ENCODE results near the gene LNX2.

Gene LNX2

GRCh38 chr13:27534108-27534980, 86.0 kb downstream of the LNX2 start:
- no peak overlapping the region for H3K4me3 ChIP-seq (ENCODE audit: low read depth, low read length)
- TF ChIP-seq CTCF (IDR thresholded peaks at IDR 0.05; ENCODE audit: low read depth, low read length): no peak
- in situ Hi-C loops (cut with HindIII; ENCODE audit: low sequenced_read_pairs): no loop called here
- no peak for DNase-seq (ENCODE audit: low read depth, low spot score)

DNA sequence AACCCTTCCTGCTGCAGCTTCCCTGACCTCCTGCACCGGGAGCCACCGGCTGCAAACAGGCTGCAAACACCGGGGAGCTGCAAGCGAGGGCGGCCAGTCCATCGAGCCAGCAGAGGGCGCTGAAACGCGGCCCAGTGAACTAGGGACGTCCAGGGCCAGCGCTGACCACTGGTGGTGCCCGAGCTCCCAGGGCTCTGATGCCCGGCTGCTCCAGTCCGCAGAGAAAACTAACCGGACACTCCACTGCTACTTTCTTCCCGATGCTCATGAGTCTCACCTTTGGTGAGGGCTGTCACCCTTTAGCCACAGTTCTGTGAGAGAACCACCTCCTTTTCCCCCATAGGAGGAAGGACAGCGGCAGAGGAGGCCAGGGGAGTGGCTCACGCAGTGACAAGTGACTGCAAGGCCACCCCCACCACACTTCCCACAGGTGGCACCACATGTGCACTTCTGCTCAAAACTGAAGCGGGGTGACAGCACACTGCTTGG, 87.1 kb downstream of the LNX2 start:
- peak; percentile 69 for DNase-seq (ENCODE audit: low read depth, low spot score)
- peak; percentile 99 for TF ChIP-seq CTCF (IDR thresholded peaks at IDR 0.05; ENCODE audit: low read depth, low read length)
- in situ Hi-C loops (cut with HindIII; ENCODE audit: low sequenced_read_pairs): no loop called here
- no peak overlapping the region for H3K4me3 ChIP-seq (ENCODE audit: low read depth, low read length)

GRCh38 chr13:27528908-27529307, 91.4 kb downstream of the LNX2 start:
- DNase-seq (ENCODE audit: low read depth, low spot score): no peak
- no peak overlapping the region for H3K4me3 ChIP-seq (ENCODE audit: low read depth, low read length)
- no peak for TF ChIP-seq CTCF (IDR thresholded peaks at IDR 0.05; ENCODE audit: low read depth, low read length)
- in situ Hi-C loops (cut with HindIII; ENCODE audit: low sequenced_read_pairs): no loop called here

GRCh38 chr13:27526516-27526915, 93.8 kb downstream of the LNX2 start:
- TF ChIP-seq CTCF (IDR thresholded peaks at IDR 0.05; ENCODE audit: low read depth, low read length): no peak
- DNase-seq (ENCODE audit: low read depth, low spot score): no peak
- no peak overlapping the region for H3K4me3 ChIP-seq (ENCODE audit: low read depth, low read length)
- in situ Hi-C loops (cut with HindIII; ENCODE audit: low sequenced_read_pairs): no loop called here

DNA sequence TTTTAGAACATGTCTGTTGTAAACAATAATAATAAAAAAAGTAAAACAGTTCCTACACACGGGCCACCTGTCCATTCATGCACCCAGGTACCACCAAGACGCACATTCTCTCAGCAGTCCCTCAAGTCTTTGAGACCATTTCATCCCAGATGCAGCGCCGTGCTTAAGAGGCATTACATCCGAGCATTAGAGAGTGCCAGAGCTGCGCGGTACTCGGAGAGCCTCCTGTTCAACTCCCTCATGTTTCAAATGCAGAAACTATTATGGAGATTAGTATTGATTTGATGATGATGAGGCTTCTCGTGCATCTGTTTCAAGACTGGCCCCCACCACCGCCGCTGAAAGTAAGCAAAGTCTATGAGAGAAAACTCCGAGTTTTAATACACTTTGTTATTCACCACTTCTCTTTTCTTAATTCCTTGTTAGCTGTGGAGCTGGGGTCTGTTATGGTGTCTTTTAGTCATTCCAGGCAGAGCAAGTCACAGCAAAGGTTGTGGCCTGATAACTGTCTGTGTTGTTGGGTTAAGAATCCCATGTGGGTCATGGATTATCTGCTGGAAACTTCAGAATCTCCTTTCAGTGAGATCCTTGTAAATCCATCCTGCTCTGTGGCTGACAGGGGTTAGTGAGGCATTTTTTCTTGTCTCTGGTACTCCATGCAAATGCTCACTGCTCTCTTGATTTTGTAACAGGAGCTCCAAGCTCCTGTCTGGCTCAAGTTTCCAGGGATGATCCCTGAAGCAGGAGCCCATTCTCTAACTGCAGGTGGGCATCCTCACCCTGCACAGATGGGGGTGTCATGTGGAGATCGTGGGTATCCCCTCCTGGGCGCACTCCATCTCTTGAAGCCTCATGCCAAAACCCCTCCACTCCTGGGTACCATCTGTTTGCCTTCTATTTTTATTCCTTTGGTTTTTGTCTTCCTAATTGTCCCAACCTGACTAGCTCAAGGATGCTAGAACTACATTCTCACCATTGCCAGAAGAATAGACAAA, 95.1 kb downstream of the LNX2 start:
- in situ Hi-C loops (cut with HindIII; ENCODE audit: low sequenced_read_pairs): no loop called here
- no peak overlapping the region for H3K4me3 ChIP-seq (ENCODE audit: low read depth, low read length)
- no peak for TF ChIP-seq CTCF (IDR thresholded peaks at IDR 0.05; ENCODE audit: low read depth, low read length)
- no peak for DNase-seq (ENCODE audit: low read depth, low spot score)

GRCh38 chr13:27523346-27524073, 96.8 kb downstream of the LNX2 start:
- no peak overlapping the region for H3K4me3 ChIP-seq (ENCODE audit: low read depth, low read length)
- no peak for TF ChIP-seq CTCF (IDR thresholded peaks at IDR 0.05; ENCODE audit: low read depth, low read length)
- in situ Hi-C loops (cut with HindIII; ENCODE audit: low sequenced_read_pairs): no loop called here
- DNase-seq (ENCODE audit: low read depth, low spot score): no peak
